Sigmoid colon (tissue), 4 donors: ENCODE measurements around the gene ASS1.

Experiments
- EP300 ChIP-seq, 4 donors: sonication (generic); formaldehyde crosslinking; IDR thresholded peaks; one replicate each; pipeline ENCODE4 v1.6.1; 2017; ENCODE audit warnings: antibody characterized with exemption in 4 of 4
- POLR2A ChIP-seq, 2 donors: fragments of 450-650 bp; IDR thresholded peaks; one replicate each; pipeline ENCODE4 v1.6.1; 2016; ENCODE audit warnings: antibody characterized with exemption in 2 of 2, mild to moderate bottlenecking in 2 of 2, moderate library complexity in 2 of 2
- POLR2AphosphoS5 ChIP-seq, 4 donors: sonication (generic); formaldehyde crosslinking; IDR thresholded peaks; one replicate each; pipeline ENCODE4 v1.6.1; 2017; ENCODE audit warnings: antibody characterized with exemption in 4 of 4
- TF ChIP-seq, protein P1 (sequence below), 4 experiments: fragments of 450-650 bp in 3 of 4; fragments of 200-600 bp in 1 of 4; IDR thresholded peaks; one replicate each; pipeline ENCODE4 v1.5.1; 2016 to 2019; ENCODE audit warnings: antibody characterized with exemption in 4 of 4, mild to moderate bottlenecking in 3 of 4, moderate library complexity in 2 of 4

GRCh38 chr9:130522233-130522808, 77.6 kb downstream of the ASS1 start:
- TF ChIP-seq, protein P1, sequence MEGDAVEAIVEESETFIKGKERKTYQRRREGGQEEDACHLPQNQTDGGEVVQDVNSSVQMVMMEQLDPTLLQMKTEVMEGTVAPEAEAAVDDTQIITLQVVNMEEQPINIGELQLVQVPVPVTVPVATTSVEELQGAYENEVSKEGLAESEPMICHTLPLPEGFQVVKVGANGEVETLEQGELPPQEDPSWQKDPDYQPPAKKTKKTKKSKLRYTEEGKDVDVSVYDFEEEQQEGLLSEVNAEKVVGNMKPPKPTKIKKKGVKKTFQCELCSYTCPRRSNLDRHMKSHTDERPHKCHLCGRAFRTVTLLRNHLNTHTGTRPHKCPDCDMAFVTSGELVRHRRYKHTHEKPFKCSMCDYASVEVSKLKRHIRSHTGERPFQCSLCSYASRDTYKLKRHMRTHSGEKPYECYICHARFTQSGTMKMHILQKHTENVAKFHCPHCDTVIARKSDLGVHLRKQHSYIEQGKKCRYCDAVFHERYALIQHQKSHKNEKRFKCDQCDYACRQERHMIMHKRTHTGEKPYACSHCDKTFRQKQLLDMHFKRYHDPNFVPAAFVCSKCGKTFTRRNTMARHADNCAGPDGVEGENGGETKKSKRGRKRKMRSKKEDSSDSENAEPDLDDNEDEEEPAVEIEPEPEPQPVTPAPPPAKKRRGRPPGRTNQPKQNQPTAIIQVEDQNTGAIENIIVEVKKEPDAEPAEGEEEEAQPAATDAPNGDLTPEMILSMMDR (IDR thresholded peaks at IDR 0.05): no peak
- TF ChIP-seq POLR2AphosphoS5 (IDR thresholded peaks at IDR 0.05) (no peak), EP300 (IDR thresholded peaks at IDR 0.05) (no peak), POLR2A (IDR thresholded peaks at IDR 0.05) (no peak)
